IMR-90 (cell line): Measurements from ENCODE around the gene KTN1.

Experiments
- BHLHE40 ChIP-seq: fragments of 150-350 bp; IDR thresholded peaks from 2 replicates; pipeline ENCODE4 v1.6.1; 2016; ENCODE audit warnings: mild to moderate bottlenecking, low read depth, low read length
- CEBPB ChIP-seq: IDR thresholded peaks from 2 replicates; pipeline ENCODE4 v1.6.1; 2012; ENCODE audit warnings: low read depth, low read length, improper control_type of control experiment
- CHD1 ChIP-seq: IDR thresholded peaks from 2 replicates; pipeline ENCODE4 v1.6.1; 2012; ENCODE audit warnings: low read depth, low read length, improper control_type of control experiment
- CTCF ChIP-seq: conservative IDR thresholded peaks from 2 replicates; pipeline ENCODE4 v1.5.1; 2012; ENCODE audit warnings: mild to moderate bottlenecking, low read depth, low read length, improper control_type of control experiment
- ELK1 ChIP-seq: fragments of 150-350 bp; IDR thresholded peaks from 2 replicates; pipeline ENCODE4 v1.6.1; 2016; ENCODE audit warnings: low read depth, mild to moderate bottlenecking, low read length, moderate library complexity, borderline replicate concordance
- FOS ChIP-seq: fragments of 150-350 bp; IDR thresholded peaks from 2 replicates; pipeline ENCODE4 v1.6.1; 2016; ENCODE audit warnings: low read depth, low read length
- MAFK ChIP-seq: IDR thresholded peaks from 2 replicates; pipeline ENCODE4 v1.6.1; 2012; ENCODE audit warnings: low read depth, low read length, improper control_type of control experiment
- MAZ ChIP-seq: IDR thresholded peaks from 2 replicates; pipeline ENCODE4 v1.6.1; 2012; ENCODE audit warnings: low read depth, mild to moderate bottlenecking, low read length, improper control_type of control experiment, moderate library complexity, borderline replicate concordance
- MXI1 ChIP-seq: IDR thresholded peaks from 2 replicates; pipeline ENCODE4 v1.6.1; 2012; ENCODE audit warnings: low read depth, mild to moderate bottlenecking, low read length, moderate library complexity, borderline replicate concordance
- POLR2A ChIP-seq: IDR thresholded peaks from 2 replicates; pipeline ENCODE4 v1.6.1; 2012; ENCODE audit warnings: mild to moderate bottlenecking, low read depth, low read length
- RAD21 ChIP-seq: IDR thresholded peaks from 2 replicates; pipeline ENCODE4 v1.6.1; 2012; ENCODE audit warnings: low read length, improper control_type of control experiment
- RFX5 ChIP-seq: IDR thresholded peaks from 2 replicates; pipeline ENCODE4 v1.8.0; 2012; ENCODE audit warnings: low read depth, mild to moderate bottlenecking, low read length, moderate library complexity
- SMC3 ChIP-seq: fragments of 150-350 bp; IDR thresholded peaks from 2 replicates; pipeline ENCODE4 v1.6.1; 2016; ENCODE audit warnings: low read depth, mild to moderate bottlenecking, antibody characterized with exemption, low read length, moderate library complexity
- USF2 ChIP-seq: fragments of 150-350 bp; IDR thresholded peaks from 2 replicates; pipeline ENCODE4 v1.6.1; 2017; ENCODE audit warnings: mild to moderate bottlenecking, antibody characterized with exemption, low read length, low read depth

GRCh38 chr14:55691659-55692058 lies 111.7 kb downstream of the KTN1 start:
- TF ChIP-seq CTCF (no peak), ELK1 (no peak), POLR2A (no peak), CEBPB (no peak), SMC3 (no peak), FOS (no peak), USF2 (no peak), RAD21 (no peak), MXI1 (no peak), BHLHE40 (no peak), MAZ (no peak), RFX5 (no peak), CHD1 (no peak), MAFK (no peak)
